CD8-positive, alpha-beta memory T cell (primary cell): ENCODE measurements around the gene VEGFA. TPM values are rescaled to one million over a fixed set of nuclear protein-coding genes. Genes with fewer than 3 reads are reported as not detected.

Experiments
- CTCF ChIA-PET: fragments of 350-600 bp; sonication (Branson Sonifier 250); formaldehyde crosslinking; loops from one replicate; lab custom pipeline; 2021; ENCODE audit warnings: antibody characterized with exemption; lab: Charles Lee
- POLR2A ChIA-PET: fragments of 350-600 bp; sonication (Branson Sonifier 250); formaldehyde crosslinking; loops from one replicate; lab custom pipeline; 2021; ENCODE audit warnings: antibody characterized with exemption; lab: Charles Lee
- DNase-seq, 5 donors: peaks; one replicate each; pipeline versions ENCODE4 v3.0.0 to v3.0.0-alpha.2; 2020 to 2022; ENCODE audit warnings: mixed read lengths in 1 of 5
- H3K27ac ChIP-seq: one replicate; pipeline ENCODE4 v1.7.0; 2013; ENCODE audit warnings: low read depth, mild to moderate bottlenecking, low read length, moderate library complexity
- H3K27me3 ChIP-seq: 2 replicates; pipeline ENCODE4 v1.7.0; 2013; ENCODE audit warnings: low read length, mild to moderate bottlenecking; ENCODE audit not compliant: insufficient read depth, poor library complexity, severe bottlenecking
- H3K36me3 ChIP-seq: 2 replicates; pipeline ENCODE4 v1.7.0; 2013; ENCODE audit warnings: mild to moderate bottlenecking, low read length, moderate library complexity; ENCODE audit not compliant: insufficient read depth
- H3K4me1 ChIP-seq: 2 replicates; pipeline ENCODE4 v1.7.0; 2013; ENCODE audit warnings: mild to moderate bottlenecking, low read length, moderate library complexity; ENCODE audit not compliant: insufficient read depth
- H3K4me3 ChIP-seq: 2 replicates; pipeline ENCODE4 v1.7.0; 2013; ENCODE audit warnings: mild to moderate bottlenecking, low read length
- H3K9me3 ChIP-seq: 2 replicates; pipeline ENCODE4 v1.7.0; 2013; ENCODE audit warnings: mild to moderate bottlenecking, low read length
- H3K27ac Mint-ChIP-seq, 8 donors: one replicate each; pipeline ENCODE4 v1.8.0; 2020 to 2021; ENCODE audit warnings: mixed read lengths in 8 of 8, mild to moderate bottlenecking in 6 of 8, inconsistent platforms in 3 of 8, moderate library complexity in 3 of 8
- H3K27me3 Mint-ChIP-seq, 2 donors: one replicate each; pipeline ENCODE4 v1.8.0; 2020 to 2021; ENCODE audit warnings: mixed read lengths in 2 of 2, mild to moderate bottlenecking in 1 of 2, moderate library complexity in 1 of 2
- H3K36me3 Mint-ChIP-seq, 3 donors: one replicate each; pipeline ENCODE4 v1.8.0; 2020 to 2021; ENCODE audit warnings: mixed read lengths in 3 of 3, inconsistent platforms in 1 of 3, mild to moderate bottlenecking in 1 of 3
- H3K4me1 Mint-ChIP-seq, 3 donors: one replicate each; pipeline ENCODE4 v1.8.0; 2020 to 2021; ENCODE audit warnings: mixed read lengths in 3 of 3, inconsistent platforms in 1 of 3, mild to moderate bottlenecking in 1 of 3
- H3K4me3 Mint-ChIP-seq, 7 donors: one replicate each; pipeline ENCODE4 v1.8.0; 2020 to 2021; ENCODE audit warnings: mixed read lengths in 7 of 7, mild to moderate bottlenecking in 6 of 7, moderate library complexity in 4 of 7, inconsistent platforms in 2 of 7
- H3K9me3 Mint-ChIP-seq, 5 donors: one replicate each; pipeline ENCODE4 v1.8.0; 2020 to 2022; ENCODE audit warnings: mixed read lengths in 5 of 5, mild to moderate bottlenecking in 3 of 5, moderate library complexity in 2 of 5, inconsistent platforms in 1 of 5
- polyA plus RNA-seq: library from polyadenylated mRNA; unstranded; fragments of 300-500 nt; fragmentation: Illumina TruSeq; gene quantifications from one replicate; pipeline ENCODE4 v1.2.3, GENCODE V29; 2021
- total RNA-seq, 2 experiments: library from RNA; stranded (reverse); gene quantifications; one replicate each; pipeline ENCODE4 v1.2.3, GENCODE V29; 2021

VEGFA gene
- total and polyA plus RNA-seq, 3 experiments from 2014 or later, result 16.4 to 17.5 TPM; not detected in 1

DNA sequence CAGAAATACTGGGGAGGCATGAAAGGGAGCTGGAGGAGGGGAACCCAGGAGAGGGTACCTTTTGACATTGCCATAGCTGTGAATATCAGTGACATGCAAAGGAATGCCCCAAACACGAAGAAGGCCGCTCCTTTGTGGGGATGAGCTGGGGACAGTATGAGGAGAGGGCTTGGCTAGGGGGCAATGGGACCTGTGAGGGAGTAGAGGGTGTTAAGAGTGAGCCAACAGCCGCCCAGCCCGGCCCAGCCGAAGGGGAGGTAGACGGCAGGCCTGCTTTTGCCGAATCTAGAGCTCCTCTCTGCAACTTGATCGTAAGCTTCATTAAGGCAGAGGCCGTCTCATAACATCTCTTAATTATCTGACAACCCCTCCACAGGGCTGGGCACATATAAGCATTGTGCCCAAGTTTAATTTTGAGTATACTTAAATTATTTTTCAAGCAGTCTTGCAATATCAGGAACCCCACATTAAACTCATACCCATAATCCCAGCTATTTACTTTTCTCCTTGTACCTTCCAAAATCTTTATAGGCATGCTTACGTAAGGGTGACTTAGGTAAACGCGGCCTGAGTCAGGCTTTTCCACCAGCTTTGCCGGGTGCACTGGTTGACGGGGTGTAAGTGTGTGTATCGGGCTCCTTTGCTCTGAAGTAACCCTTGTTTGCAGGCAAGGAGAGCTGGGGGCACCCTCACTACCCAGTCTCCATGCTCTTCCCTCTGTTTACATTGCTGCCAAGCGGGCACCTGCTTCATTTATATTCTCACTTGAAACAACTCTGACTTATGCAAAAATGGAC is 24.9 kb upstream of the VEGFA start:
- no peaks in the 10 kb centered on the region for H3K27me3 ChIP-seq
- no peak overlapping the region for H3K27ac ChIP-seq
- POLR2A ChIA-PET, result no interaction called here
- Mint-ChIP-seq H3K4me3 (no peak overlapping the region), H3K9me3 (no peaks in the 10 kb centered on the region), H3K36me3 (no peaks in the 10 kb centered on the region), H3K4me1 (no peaks in the 10 kb centered on the region), H3K27ac (no peak overlapping the region), H3K27me3 (peaks cover 8 to 35% of the 10 kb centered on the region in 2 donors)
- H3K36me3 ChIP-seq, result no peaks in the 10 kb centered on the region
- H3K9me3 ChIP-seq, result no peaks in the 10 kb centered on the region
- DNase-seq, result no peak
- CTCF ChIA-PET, result interaction anchor here (0.6 to 1.3 kb wide), 3 partner anchors 24 to 79 kb away, joined by 3 read pairs; no protein-coding TSS in a partner anchor
- no peaks in the 10 kb centered on the region for H3K4me1 ChIP-seq
- no peak overlapping the region for H3K4me3 ChIP-seq

DNA sequence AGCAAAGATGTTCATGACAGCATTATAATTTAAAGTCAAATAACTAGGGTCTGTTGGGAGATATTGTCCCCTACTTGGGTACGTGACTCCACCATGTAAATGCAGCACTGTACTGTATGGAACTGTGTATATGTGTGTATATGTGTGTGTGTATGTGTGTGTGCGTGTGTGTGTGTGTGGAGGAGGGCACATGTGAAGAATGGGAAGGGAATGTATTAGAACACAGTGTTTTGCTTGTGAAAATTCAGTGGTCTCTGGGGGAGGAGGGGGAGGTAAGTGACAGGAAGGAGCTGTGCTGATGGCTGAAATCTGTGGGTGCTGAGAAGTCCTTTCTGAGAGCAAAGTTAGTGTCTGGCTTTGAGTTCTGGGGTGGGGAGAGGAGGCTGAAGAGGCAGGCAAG is 23.9 kb upstream of the VEGFA start:
- POLR2A ChIA-PET, result no interaction called here
- Mint-ChIP-seq H3K4me3 (no peak overlapping the region), H3K4me1 (no peaks in the 10 kb centered on the region)

DNA sequence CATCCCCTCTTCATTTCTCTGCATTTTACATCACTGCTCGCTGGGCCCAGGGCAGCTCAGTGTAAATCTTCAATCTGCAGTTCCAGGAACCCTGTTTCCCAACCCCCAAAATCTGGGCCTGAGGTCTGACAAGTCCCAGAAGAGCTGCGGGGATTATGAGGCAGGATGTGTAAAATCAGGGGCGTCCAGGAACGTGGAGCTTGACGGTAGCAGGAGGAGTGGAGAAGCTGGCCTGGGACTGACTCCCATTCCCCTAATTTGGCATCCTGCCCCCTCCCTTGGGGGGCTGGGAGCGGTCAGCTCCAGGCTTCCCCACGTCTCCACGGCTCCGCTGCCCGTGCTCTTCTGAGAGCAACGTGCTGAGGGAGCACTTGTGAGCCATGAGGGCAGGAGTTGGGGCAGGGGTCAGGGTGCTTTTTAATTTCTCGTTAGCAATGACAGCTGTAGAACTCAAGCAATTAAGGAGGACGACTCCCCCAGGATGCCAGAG is 23.4 kb upstream of the VEGFA start:
- no peaks in the 10 kb centered on the region for H3K36me3 ChIP-seq
- no peak for DNase-seq

More for the DNA sequence above, 23.9 kb upstream of the VEGFA start:
- Histone ChIP-seq H3K9me3 (no peaks in the 10 kb centered on the region), H3K36me3 (no peaks in the 10 kb centered on the region), H3K27me3 (no peaks in the 10 kb centered on the region), H3K4me3 (no peak overlapping the region), H3K4me1 (no peaks in the 10 kb centered on the region), H3K27ac (no peak overlapping the region)
- CTCF ChIA-PET, result no interaction called here
- H3K9me3 Mint-ChIP-seq, result no peaks in the 10 kb centered on the region
- peaks cover 8 to 35% of the 10 kb centered on the region in 2 donors for H3K27me3 Mint-ChIP-seq
- no peaks in the 10 kb centered on the region for H3K36me3 Mint-ChIP-seq
- H3K27ac Mint-ChIP-seq, result no peak overlapping the region
- no peak for DNase-seq

DNA sequence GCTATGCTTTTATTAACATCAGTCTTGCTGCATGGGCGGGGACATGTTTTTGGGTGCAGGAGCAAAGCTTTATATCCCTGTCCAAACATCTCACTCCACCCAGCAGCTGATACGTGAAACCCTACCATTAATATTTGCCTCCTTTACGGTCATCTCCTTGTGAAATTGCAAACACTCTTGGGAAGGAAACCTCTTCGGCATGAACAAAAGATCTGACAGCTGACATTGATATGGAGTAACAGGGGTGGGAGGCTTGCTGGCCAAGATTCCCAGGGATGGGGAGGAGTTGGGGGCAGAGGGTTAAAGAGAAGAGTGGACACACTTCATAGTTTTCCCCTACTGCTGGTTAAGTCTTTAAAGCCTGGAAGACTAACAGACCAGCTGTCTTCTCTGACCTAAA is 22.2 kb upstream of the VEGFA start:
- Mint-ChIP-seq H3K27me3 (peaks cover 8 to 35% of the 10 kb centered on the region in 2 donors), H3K4me3 (no peak overlapping the region), H3K36me3 (no peaks in the 10 kb centered on the region), H3K27ac (no peak overlapping the region), H3K4me1 (no peaks in the 10 kb centered on the region), H3K9me3 (no peaks in the 10 kb centered on the region)
- Histone ChIP-seq H3K4me3 (no peak overlapping the region), H3K27ac (no peak overlapping the region), H3K36me3 (no peaks in the 10 kb centered on the region), H3K27me3 (no peaks in the 10 kb centered on the region), H3K4me1 (no peaks in the 10 kb centered on the region), H3K9me3 (no peaks in the 10 kb centered on the region)
- DNase-seq, result no peak
- POLR2A ChIA-PET, result interaction anchor here (0.7 kb wide), 1 partner anchor 1929 kb away, joined by 7 read pairs; no protein-coding TSS in a partner anchor
- CTCF ChIA-PET, result interaction anchor here (0.7 to 1.8 kb wide), 3 partner anchors 22 to 403 kb away, joined by 3 to 6 read pairs (median 4); no protein-coding TSS in a partner anchor

More for the DNA sequence above, 23.4 kb upstream of the VEGFA start:
- H3K27me3 Mint-ChIP-seq, result peaks cover 8 to 35% of the 10 kb centered on the region in 2 donors
- H3K4me3 Mint-ChIP-seq, result no peak overlapping the region
- H3K4me1 ChIP-seq, result no peaks in the 10 kb centered on the region
- H3K27me3 ChIP-seq, result no peaks in the 10 kb centered on the region
- ChIA-PET POLR2A (no interaction called here), CTCF (interaction anchor here (1.8 kb wide), 1 partner anchor 79 kb away, joined by 4 read pairs; no protein-coding TSS in a partner anchor)
- H3K9me3 ChIP-seq, result no peaks in the 10 kb centered on the region
- no peak overlapping the region for H3K4me3 ChIP-seq
- H3K36me3 Mint-ChIP-seq, result no peaks in the 10 kb centered on the region
- no peaks in the 10 kb centered on the region for H3K4me1 Mint-ChIP-seq
- H3K27ac ChIP-seq, result no peak overlapping the region
- no peaks in the 10 kb centered on the region for H3K9me3 Mint-ChIP-seq
- H3K27ac Mint-ChIP-seq, result no peak overlapping the region

DNA sequence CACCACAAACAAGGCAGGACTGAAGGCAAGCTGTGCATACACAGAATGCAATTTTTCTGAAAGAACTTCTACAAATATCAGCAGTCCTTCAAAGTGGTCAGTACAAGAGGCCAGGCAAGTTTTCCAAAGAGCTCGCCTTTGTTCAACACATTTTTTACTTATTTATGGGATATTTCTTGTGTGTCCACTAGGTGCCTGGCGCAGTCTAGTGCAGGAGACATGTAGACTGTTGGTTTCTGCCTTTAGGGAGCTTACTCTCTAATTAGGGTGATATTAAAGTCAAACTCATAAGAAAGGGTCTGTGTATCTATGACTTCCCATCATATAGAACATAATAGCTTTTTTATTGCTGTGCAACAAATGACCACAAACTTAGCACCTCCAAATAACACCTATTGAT is 21.2 kb upstream of the VEGFA start:
- peaks cover 10 to 35% of the 10 kb centered on the region in 2 donors for H3K27me3 Mint-ChIP-seq
- Histone ChIP-seq H3K9me3 (no peaks in the 10 kb centered on the region), H3K4me1 (no peaks in the 10 kb centered on the region), H3K27ac (no peak overlapping the region), H3K36me3 (no peaks in the 10 kb centered on the region), H3K27me3 (no peaks in the 10 kb centered on the region), H3K4me3 (no peak overlapping the region)
- H3K9me3 Mint-ChIP-seq, result no peaks in the 10 kb centered on the region
- ChIA-PET POLR2A (no interaction called here), CTCF (no interaction called here)
- no peak for DNase-seq
- no peaks in the 10 kb centered on the region for H3K36me3 Mint-ChIP-seq
- H3K4me3 Mint-ChIP-seq, result no peak overlapping the region
- H3K4me1 Mint-ChIP-seq, result no peaks in the 10 kb centered on the region
- no peak overlapping the region for H3K27ac Mint-ChIP-seq

DNA sequence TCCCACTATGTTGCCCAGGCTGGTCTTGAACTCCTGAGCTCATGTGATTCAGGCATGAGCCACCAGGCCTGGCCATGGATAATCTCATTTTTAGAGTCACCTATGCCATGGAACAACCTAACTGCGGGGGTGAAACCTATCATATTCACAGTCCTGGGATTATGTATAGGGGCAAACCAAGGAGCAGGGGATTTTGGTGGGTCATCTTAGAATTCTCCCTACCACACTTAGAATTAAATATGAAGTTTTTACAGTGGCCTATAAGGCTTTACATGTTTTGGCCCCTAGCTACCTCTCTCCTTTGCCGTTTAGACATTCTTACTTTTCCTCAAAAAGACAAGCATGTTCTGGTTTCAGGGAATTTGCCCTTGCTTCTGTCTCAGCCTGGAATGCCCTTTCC is 20.6 kb upstream of the VEGFA start:
- ChIA-PET CTCF (no interaction called here), POLR2A (no interaction called here)

DNA sequence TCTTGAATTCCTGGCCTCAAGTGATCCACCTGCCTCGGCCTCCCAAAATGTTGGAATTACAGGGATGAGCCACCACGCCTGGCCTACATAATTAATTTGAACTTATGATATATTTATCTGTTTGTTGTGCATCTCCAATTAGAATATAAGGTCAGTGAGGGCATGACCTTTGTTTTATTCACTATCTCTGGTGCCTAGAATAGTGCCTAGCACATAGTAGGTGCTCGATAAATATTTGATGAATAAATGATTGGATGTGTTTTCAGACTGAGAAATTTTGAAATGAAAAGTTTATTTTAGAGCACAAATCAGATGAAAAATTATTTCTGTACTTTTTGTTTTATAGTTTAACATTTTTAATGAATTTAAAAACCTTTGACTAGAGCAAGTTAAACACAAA is 19.4 kb upstream of the VEGFA start:
- Mint-ChIP-seq H3K9me3 (no peaks in the 10 kb centered on the region), H3K4me3 (no peak overlapping the region), H3K36me3 (no peaks in the 10 kb centered on the region), H3K27me3 (peaks cover 8 to 21% of the 10 kb centered on the region in 2 donors), H3K4me1 (no peaks in the 10 kb centered on the region), H3K27ac (no peak overlapping the region)
- H3K4me3 ChIP-seq, result no peak overlapping the region
- no peaks in the 10 kb centered on the region for H3K4me1 ChIP-seq
- no peaks in the 10 kb centered on the region for H3K36me3 ChIP-seq
- no peak overlapping the region for H3K27ac ChIP-seq
- no peaks in the 10 kb centered on the region for H3K9me3 ChIP-seq
- ChIA-PET POLR2A (no interaction called here), CTCF (no interaction called here)
- no peaks in the 10 kb centered on the region for H3K27me3 ChIP-seq
- no peak for DNase-seq

More for the DNA sequence above, 20.6 kb upstream of the VEGFA start:
- H3K9me3 ChIP-seq, result no peaks in the 10 kb centered on the region
- H3K36me3 Mint-ChIP-seq, result no peaks in the 10 kb centered on the region
- H3K27me3 ChIP-seq, result no peaks in the 10 kb centered on the region
- H3K27me3 Mint-ChIP-seq, result peaks cover 10 to 31% of the 10 kb centered on the region in 2 donors
- H3K4me1 ChIP-seq, result no peaks in the 10 kb centered on the region
- no peaks in the 10 kb centered on the region for H3K9me3 Mint-ChIP-seq
- H3K27ac ChIP-seq, result no peak overlapping the region
- H3K4me3 Mint-ChIP-seq, result no peak overlapping the region
- no peak overlapping the region for H3K4me3 ChIP-seq
- no peaks in the 10 kb centered on the region for H3K4me1 Mint-ChIP-seq
- H3K36me3 ChIP-seq, result no peaks in the 10 kb centered on the region
- peak overlapping the region in 1 of 8 donors; percentile 9 for H3K27ac Mint-ChIP-seq
- no peak for DNase-seq

DNA sequence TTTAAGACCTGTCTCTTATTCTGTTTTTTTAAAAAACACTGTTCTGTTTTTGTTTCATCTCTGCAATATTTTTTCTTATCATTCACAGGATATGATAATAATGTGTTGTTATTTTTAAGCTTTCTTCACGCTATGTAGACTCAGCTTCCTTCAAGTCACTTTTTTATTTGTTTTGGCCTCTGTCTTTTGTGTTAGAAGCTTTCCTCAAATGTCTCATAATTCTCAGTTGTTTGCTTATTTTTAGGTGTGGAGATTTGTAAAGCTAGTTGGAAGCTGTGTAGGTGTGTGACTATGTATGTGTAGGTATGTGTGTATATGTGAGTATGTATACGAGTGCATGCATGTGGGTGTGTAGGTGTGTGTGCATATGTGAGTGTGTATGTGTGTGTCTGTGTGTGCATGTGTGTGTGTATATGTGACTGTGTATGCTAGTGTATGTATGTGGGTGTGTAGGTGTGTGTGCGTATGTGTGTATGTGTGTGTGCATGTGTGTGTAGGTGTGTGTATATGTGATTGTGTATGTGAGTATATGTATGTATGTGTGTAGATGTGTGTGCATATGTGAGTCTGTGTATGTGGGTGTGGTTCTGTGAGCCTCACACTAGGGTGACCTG is 16.3 kb upstream of the VEGFA start:
- H3K36me3 Mint-ChIP-seq, result no peaks in the 10 kb centered on the region
- Histone ChIP-seq H3K9me3 (no peaks in the 10 kb centered on the region), H3K27me3 (no peaks in the 10 kb centered on the region), H3K4me1 (no peaks in the 10 kb centered on the region), H3K4me3 (no peak overlapping the region), H3K27ac (no peak overlapping the region), H3K36me3 (no peaks in the 10 kb centered on the region)
- H3K4me1 Mint-ChIP-seq, result no peaks in the 10 kb centered on the region
- no peak overlapping the region for H3K27ac Mint-ChIP-seq
- H3K9me3 Mint-ChIP-seq, result no peaks in the 10 kb centered on the region
- H3K27me3 Mint-ChIP-seq, result peaks cover 2 to 4% of the 10 kb centered on the region in 2 donors
- ChIA-PET POLR2A (no interaction called here), CTCF (interaction anchor here (1.4 to 1.8 kb wide), 2 partner anchors 16 to 322 kb away, joined by 3 to 5 read pairs; partner anchors contain the start of gene VEGFA)
- no peak for DNase-seq
- no peak overlapping the region for H3K4me3 Mint-ChIP-seq
